IMR-90 (cell line): ENCODE data around the gene THBS1. TPM values are rescaled to one million over a fixed set of nuclear protein-coding genes. Genes with fewer than 3 reads are reported as not detected.

Source experiments
- ATAC-seq: fragments of 200-7000 bp; cut with Tn5 transposase; 2 replicates; pipeline ENCODE4 v1.9.1; 2020; ENCODE audit warnings: low read depth, mild to moderate bottlenecking, moderate library complexity
- BruUV-seq: library from RNA; stranded (reverse); fragments of 400-500 nt; replicated peaks from 2 replicates; lab custom pipeline; 2021; lab: Mats Ljungman, UMichigan
- CTCF ChIA-PET: fragments of 300-600 bp; formaldehyde crosslinking; extraction: SDS; loops from one replicate; lab custom pipeline; 2021; ENCODE audit warnings: antibody characterized with exemption; lab: Yijun Ruan, JAX
- POLR2A ChIA-PET: fragments of 300-600 bp; sonication (Branson Sonifier 250); formaldehyde crosslinking; loops from one replicate; lab custom pipeline; 2022; ENCODE audit warnings: antibody characterized with exemption; ENCODE audit not compliant: unreplicated experiment; lab: Charles Lee
- DNase-seq: peaks from one replicate; pipeline ENCODE4 v3.0.0; 2013
- H2AFZ ChIP-seq: replicated peaks from 2 replicates; pipeline ENCODE3; 2013; ENCODE audit warnings: low read length, mild to moderate bottlenecking; ENCODE audit not compliant: poor library complexity
- H2AK5ac ChIP-seq: 2 replicates; pipeline ENCODE4 v1.6.1; 2013; ENCODE audit warnings: low read depth, low read length, inconsistent platforms
- H2AK9ac ChIP-seq: replicated peaks from 2 replicates; pipeline ENCODE3; 2013; ENCODE audit warnings: mild to moderate bottlenecking, low read depth, low read length, moderate library complexity; ENCODE audit not compliant: poor library complexity
- H2BK120ac ChIP-seq: 2 replicates; pipeline ENCODE4 v1.6.1; 2013; ENCODE audit warnings: low read depth, low read length, inconsistent platforms
- H2BK15ac ChIP-seq: 3 replicates; pipeline ENCODE4 v1.6.1; 2013; ENCODE audit warnings: low read depth, low read length, inconsistent platforms
- H2BK20ac ChIP-seq: 2 replicates; pipeline ENCODE4 v1.6.1; 2013; ENCODE audit warnings: low read depth, mild to moderate bottlenecking, inconsistent platforms, low read length, moderate library complexity
- H2BK5ac ChIP-seq: 2 replicates; pipeline ENCODE4 v1.6.1; 2013; ENCODE audit warnings: mild to moderate bottlenecking, low read depth, low read length, inconsistent platforms; ENCODE audit not compliant: poor library complexity, severe bottlenecking
- H3K14ac ChIP-seq: replicated peaks from 2 replicates; pipeline ENCODE4 v1.6.1; 2013; ENCODE audit warnings: low read depth, low read length, inconsistent platforms
- H3K18ac ChIP-seq: 2 replicates; pipeline ENCODE4 v1.6.1; 2013; ENCODE audit warnings: low read depth, low read length, control low read depth
- H3K23ac ChIP-seq: 2 replicates; pipeline ENCODE4 v1.6.1; 2013; ENCODE audit warnings: low read depth, low read length, inconsistent platforms
- H3K27ac ChIP-seq: 2 replicates; pipeline ENCODE4 v1.5.1; 2013; ENCODE audit warnings: mild to moderate bottlenecking, control low read depth, low read length; ENCODE audit not compliant: insufficient read depth
- H3K27me3 ChIP-seq: 2 replicates; pipeline ENCODE4 v1.6.1; 2013; ENCODE audit warnings: low read length; ENCODE audit not compliant: control insufficient read depth, insufficient read depth
- H3K36me3 ChIP-seq: 2 replicates; pipeline ENCODE4 v1.6.1; 2013; ENCODE audit warnings: low read length, mixed read lengths; ENCODE audit not compliant: control insufficient read depth, insufficient read depth
- H3K4ac ChIP-seq: 2 replicates; pipeline ENCODE4 v1.6.1; 2013; ENCODE audit warnings: low read depth, low read length, inconsistent platforms
- H3K4me1 ChIP-seq: 2 replicates; pipeline ENCODE4 v1.6.1; 2013; ENCODE audit warnings: low read length, mixed read lengths; ENCODE audit not compliant: control insufficient read depth, insufficient read depth
- H3K4me2 ChIP-seq: 2 replicates; pipeline ENCODE4 v1.6.1; 2013; ENCODE audit warnings: low read depth, mild to moderate bottlenecking, control low read depth, low read length, moderate library complexity
- H3K4me3 ChIP-seq: 2 replicates; pipeline ENCODE4 v1.5.1; 2013; ENCODE audit warnings: low read depth, mild to moderate bottlenecking, control low read depth, low read length, moderate library complexity; ENCODE audit not compliant: insufficient read depth
- H3K56ac ChIP-seq: 2 replicates; pipeline ENCODE4 v1.6.1; 2013; ENCODE audit warnings: low read length, inconsistent platforms; ENCODE audit not compliant: insufficient read depth; ENCODE audit errors: extremely low read depth
- H3K79me1 ChIP-seq, 2 experiments: 2 replicates each; pipeline ENCODE4 v1.6.1; 2013; ENCODE audit warnings: low read length in 2 of 2, inconsistent platforms in 1 of 2, low read depth in 1 of 2
- H3K9ac ChIP-seq: 2 replicates; pipeline ENCODE4 v1.6.1; 2013; ENCODE audit warnings: low read depth, low read length, control low read depth
- H3K9me1 ChIP-seq: 2 replicates; pipeline ENCODE4 v1.6.1; 2013; ENCODE audit warnings: low read length, inconsistent platforms; ENCODE audit not compliant: insufficient read depth
- H3K9me3 ChIP-seq: 2 replicates; pipeline ENCODE4 v1.6.1; 2013; ENCODE audit warnings: low read length; ENCODE audit not compliant: control insufficient read depth, insufficient read depth
- H4K20me1 ChIP-seq: 2 replicates; pipeline ENCODE4 v1.6.1; 2013; ENCODE audit warnings: low read length, inconsistent platforms; ENCODE audit not compliant: insufficient read depth
- H4K5ac ChIP-seq: 2 replicates; pipeline ENCODE4 v1.6.1; 2013; ENCODE audit warnings: mild to moderate bottlenecking, low read depth, low read length, control low read depth
- H4K8ac ChIP-seq, 2 experiments: 2 replicates each; pipeline ENCODE4 v1.6.1; 2013; ENCODE audit warnings: low read depth in 2 of 2, low read length in 2 of 2, control low read depth in 1 of 2, inconsistent platforms in 1 of 2
- H4K91ac ChIP-seq: 2 replicates; pipeline ENCODE4 v1.6.1; 2013; ENCODE audit warnings: low read depth, low read length, inconsistent platforms; ENCODE audit not compliant: insufficient read depth
- CHD1 ChIP-seq: IDR thresholded peaks from 2 replicates; pipeline ENCODE4 v1.6.1; 2012; ENCODE audit warnings: low read depth, low read length, improper control_type of control experiment
- ELK1 ChIP-seq: fragments of 150-350 bp; IDR thresholded peaks from 2 replicates; pipeline ENCODE4 v1.6.1; 2016; ENCODE audit warnings: low read depth, mild to moderate bottlenecking, low read length, moderate library complexity, borderline replicate concordance
- FOS ChIP-seq: fragments of 150-350 bp; IDR thresholded peaks from 2 replicates; pipeline ENCODE4 v1.6.1; 2016; ENCODE audit warnings: low read depth, low read length
- RAD21 ChIP-seq: IDR thresholded peaks from 2 replicates; pipeline ENCODE4 v1.6.1; 2012; ENCODE audit warnings: low read length, improper control_type of control experiment
- RFX5 ChIP-seq: IDR thresholded peaks from 2 replicates; pipeline ENCODE4 v1.8.0; 2012; ENCODE audit warnings: low read depth, mild to moderate bottlenecking, low read length, moderate library complexity
- SMC3 ChIP-seq: fragments of 150-350 bp; IDR thresholded peaks from 2 replicates; pipeline ENCODE4 v1.6.1; 2016; ENCODE audit warnings: low read depth, mild to moderate bottlenecking, antibody characterized with exemption, low read length, moderate library complexity
- WGBS, 2 experiments: methylation state at CpG; one replicate each; pipeline versions ENCODE4 v1.1.5 to v1.1.7; 2013; ENCODE audit warnings: missing lambda C conversion rate in 2 of 2; ENCODE audit not compliant: insufficient read length in 1 of 2; ENCODE audit errors: extremely low coverage in 2 of 2; 5-methylcytosine and 5-hydroxymethylcytosine counted together
- dilution Hi-C: fragments of 300-500 bp; cut with HindIII; formaldehyde crosslinking; loops from one replicate; pipeline ENCODE4 v1.14.3; 2018; ENCODE audit warnings: low sequenced_read_pairs; ENCODE audit not compliant: unreplicated experiment
- in situ Hi-C: fragments of 300-500 bp; cut with MboI; formaldehyde crosslinking; loops from 3 replicates; pipeline ENCODE4 v1.14.3; 2019; ENCODE audit warnings: low sequenced_read_pairs, inconsistent platforms, mixed read lengths
- intact Hi-C: fragments of 100-400 bp; cut with micrococcal nuclease; formaldehyde crosslinking; loops from 2 replicates; pipeline ENCODE4 v1.10.0; 2022
- polyA plus RNA-seq, 3 experiments: library from polyadenylated mRNA; depleted of rRNA; stranded (reverse); fragments of >200 nt; gene quantifications; 2 replicates each; pipeline ENCODE4 v1.2.3, GENCODE V29; 2012; ENCODE audit warnings: low replicate concordance in 1 of 3
- total RNA-seq: library from RNA; depleted of rRNA; stranded (reverse); fragments of >200 nt; gene quantifications from 2 replicates; pipeline ENCODE4 v1.2.3, GENCODE V29; 2012

THBS1 gene
- total and polyA plus RNA-seq, 2 of the 4 experiments (the other 2 are of a cell fraction): 1,562 to 4,071 TPM

GRCh38 chr15:39538936-39539335 lies 41.9 kb upstream of the THBS1 start:
- in situ Hi-C loops: no loop called here
- no CpG with 5 or more reads among the region's 3 CpGs for WGBS, 2 experiments
- no peak for DNase-seq
- Histone ChIP-seq H2BK5ac (no peak overlapping the region), H2AK5ac (no peak overlapping the region), H3K18ac (no peak overlapping the region), H3K9me1 (no peaks in the 10 kb centered on the region), H2BK20ac (no peak overlapping the region), H4K8ac (no peak overlapping the region), H4K91ac (no peak overlapping the region), H2BK15ac (no peak overlapping the region), H3K23ac (no peak overlapping the region), H3K4me1 (no peaks in the 10 kb centered on the region), H4K5ac (no peak overlapping the region), H3K9ac (no peak overlapping the region), H2BK120ac (no peak overlapping the region), H3K79me1 (no peaks in the 10 kb centered on the region), H3K9me3 (no peaks in the 10 kb centered on the region; the same call in 1 of the 2 replicates), H3K4me2 (no peak overlapping the region), H3K27me3 (no peaks in the 10 kb centered on the region), H2AK9ac (no peak overlapping the region), H2AFZ (no peak overlapping the region), H3K27ac (no peak overlapping the region), H3K4ac (no peak overlapping the region), H3K56ac (no peak overlapping the region), H3K36me3 (no peaks in the 10 kb centered on the region), H3K4me3 (no peak overlapping the region), H4K20me1 (no peaks in the 10 kb centered on the region), H3K14ac (no peak overlapping the region)
- POLR2A ChIA-PET: no interaction called here
- no peak for TF ChIP-seq RAD21
- TF ChIP-seq CHD1: no peak
- TF ChIP-seq RFX5: no peak
- TF ChIP-seq ELK1: no peak
- no peak for TF ChIP-seq FOS
- TF ChIP-seq SMC3: no peak
- CTCF ChIA-PET: no interaction called here
- intact Hi-C loops: no loop called here
- dilution Hi-C loops: no loop called here
- no peak for ATAC-seq
- BruUV-seq: no TSS peak
